A673 (cell line): Measurements from ENCODE around the gene PHF10. TPM values are rescaled to one million over a fixed set of nuclear protein-coding genes. Genes with fewer than 3 reads are reported as not detected.

Experiments used
- BruUV-seq: library from RNA; stranded (reverse); fragments of 400-500 nt; replicated peaks from 2 replicates; lab custom pipeline; 2021; lab: Mats Ljungman, UMichigan
- CTCF ChIA-PET: fragments of 300-600 bp; sonication (Branson Sonifier 250); formaldehyde crosslinking; loops from one replicate; lab custom pipeline; 2022; ENCODE audit warnings: antibody characterized with exemption; lab: Charles Lee
- POLR2A ChIA-PET: fragments of 300-600 bp; sonication (Branson Sonifier 250); formaldehyde crosslinking; loops from one replicate; lab custom pipeline; 2022; ENCODE audit warnings: antibody characterized with exemption; ENCODE audit not compliant: low non-redundant PET; lab: Charles Lee
- DNase-seq: peaks from one replicate; pipeline ENCODE4 v3.0.0-alpha.2; 2015; ENCODE audit warnings: low spot score
- H3K27ac ChIP-seq: fragments of 200-600 bp; sonication (generic); 2 replicates; pipeline ENCODE4 v1.5.1; 2016; ENCODE audit warnings: mixed run types, low read depth, mild to moderate bottlenecking, mixed read lengths, antibody characterized with exemption, low read length; ENCODE audit not compliant: poor library complexity, severe bottlenecking
- H3K27me3 ChIP-seq: fragments of 200-600 bp; sonication (generic); replicated peaks from 2 replicates; pipeline ENCODE4 v1.6.1; 2017; ENCODE audit warnings: mixed run types, low read depth, mild to moderate bottlenecking, mixed read lengths, antibody characterized with exemption, low read length; ENCODE audit not compliant: insufficient read depth, poor library complexity
- H3K36me3 ChIP-seq: fragments of 200-600 bp; sonication (generic); 2 replicates; pipeline ENCODE4 v1.6.1; 2016; ENCODE audit warnings: mixed run types, mild to moderate bottlenecking, mixed read lengths, antibody characterized with exemption, low read length; ENCODE audit not compliant: insufficient read depth, poor library complexity, severe bottlenecking
- H3K4me1 ChIP-seq: fragments of 200-600 bp; sonication (generic); 2 replicates; pipeline ENCODE4 v1.6.1; 2017; ENCODE audit warnings: mixed run types, mild to moderate bottlenecking, mixed read lengths, antibody characterized with exemption, low read length; ENCODE audit not compliant: insufficient read depth, poor library complexity, severe bottlenecking
- H3K4me3 ChIP-seq: fragments of 200-600 bp; sonication (generic); 2 replicates; pipeline ENCODE4 v1.5.1; 2016; ENCODE audit warnings: low read depth, mixed run types, mild to moderate bottlenecking, mixed read lengths, low read length; ENCODE audit not compliant: poor library complexity, severe bottlenecking
- H3K9me3 ChIP-seq: fragments of 200-600 bp; sonication (generic); 2 replicates; pipeline ENCODE4 v1.6.1; 2016; ENCODE audit warnings: mixed run types, low read depth, mild to moderate bottlenecking, mixed read lengths, antibody characterized with exemption, low read length; ENCODE audit not compliant: poor library complexity, severe bottlenecking
- EZH2 ChIP-seq: fragments of 200-600 bp; sonication (generic); IDR thresholded peaks from 2 replicates; pipeline ENCODE4 v1.6.1; 2017; ENCODE audit warnings: borderline replicate concordance, low read depth, mild to moderate bottlenecking, mixed read lengths, antibody characterized with exemption, low read length; ENCODE audit not compliant: poor library complexity, severe bottlenecking
- intact Hi-C: fragments of 100-400 bp; cut with micrococcal nuclease; formaldehyde crosslinking; loops from one replicate; pipeline ENCODE4 v1.10.0; 2022; ENCODE audit not compliant: unreplicated experiment
- total RNA-seq: library from RNA; stranded (reverse); gene quantifications from 2 replicates; pipeline ENCODE4 v1.2.3, GENCODE V29; 2021
- TF ChIP-seq, protein P1 (sequence below): fragments of 300-800, 200-600 bp; sonication (generic); conservative IDR thresholded peaks from 2 replicates; pipeline ENCODE4 v1.5.1; 2017; ENCODE audit warnings: low read depth, mild to moderate bottlenecking, antibody characterized with exemption, low read length, moderate library complexity, mixed read lengths

PHF10 gene
- total RNA-seq, 1 experiment from 2014 or later, result 61.4 TPM

DNA sequence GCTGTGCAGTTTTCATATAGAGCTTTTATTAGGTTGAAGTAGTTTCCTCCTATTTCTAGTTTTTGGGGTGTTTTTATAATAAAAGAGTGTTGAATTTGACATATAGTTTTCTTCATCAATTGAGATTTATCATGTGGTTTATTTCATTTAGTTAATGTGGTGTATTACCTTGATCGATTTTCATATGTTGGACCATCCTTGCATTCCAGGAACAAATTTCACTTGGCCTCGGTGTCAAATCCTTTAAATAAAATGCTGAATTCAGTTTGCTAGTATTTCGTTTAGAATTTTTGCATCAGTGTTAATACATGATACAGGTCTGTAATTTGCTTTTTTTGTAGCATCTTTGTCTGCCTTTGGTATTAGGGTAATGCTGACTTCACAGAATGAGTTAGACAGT lies 21.1 kb upstream of the PHF10 start:
- no peak for DNase-seq
- ChIA-PET CTCF (no interaction called here), POLR2A (no interaction called here)
- Histone ChIP-seq H3K27ac (no peak overlapping the region), H3K4me3 (no peak overlapping the region), H3K4me1 (peaks cover 6% of the 10 kb centered on the region), H3K36me3 (no peaks in the 10 kb centered on the region), H3K9me3 (no peaks in the 10 kb centered on the region), H3K27me3 (no peaks in the 10 kb centered on the region)
- intact Hi-C loops, result no loop called here
- BruUV-seq, result no TSS peak
- no peak for TF ChIP-seq EZH2
- TF ChIP-seq, protein P1, sequence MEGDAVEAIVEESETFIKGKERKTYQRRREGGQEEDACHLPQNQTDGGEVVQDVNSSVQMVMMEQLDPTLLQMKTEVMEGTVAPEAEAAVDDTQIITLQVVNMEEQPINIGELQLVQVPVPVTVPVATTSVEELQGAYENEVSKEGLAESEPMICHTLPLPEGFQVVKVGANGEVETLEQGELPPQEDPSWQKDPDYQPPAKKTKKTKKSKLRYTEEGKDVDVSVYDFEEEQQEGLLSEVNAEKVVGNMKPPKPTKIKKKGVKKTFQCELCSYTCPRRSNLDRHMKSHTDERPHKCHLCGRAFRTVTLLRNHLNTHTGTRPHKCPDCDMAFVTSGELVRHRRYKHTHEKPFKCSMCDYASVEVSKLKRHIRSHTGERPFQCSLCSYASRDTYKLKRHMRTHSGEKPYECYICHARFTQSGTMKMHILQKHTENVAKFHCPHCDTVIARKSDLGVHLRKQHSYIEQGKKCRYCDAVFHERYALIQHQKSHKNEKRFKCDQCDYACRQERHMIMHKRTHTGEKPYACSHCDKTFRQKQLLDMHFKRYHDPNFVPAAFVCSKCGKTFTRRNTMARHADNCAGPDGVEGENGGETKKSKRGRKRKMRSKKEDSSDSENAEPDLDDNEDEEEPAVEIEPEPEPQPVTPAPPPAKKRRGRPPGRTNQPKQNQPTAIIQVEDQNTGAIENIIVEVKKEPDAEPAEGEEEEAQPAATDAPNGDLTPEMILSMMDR, result no peak

DNA sequence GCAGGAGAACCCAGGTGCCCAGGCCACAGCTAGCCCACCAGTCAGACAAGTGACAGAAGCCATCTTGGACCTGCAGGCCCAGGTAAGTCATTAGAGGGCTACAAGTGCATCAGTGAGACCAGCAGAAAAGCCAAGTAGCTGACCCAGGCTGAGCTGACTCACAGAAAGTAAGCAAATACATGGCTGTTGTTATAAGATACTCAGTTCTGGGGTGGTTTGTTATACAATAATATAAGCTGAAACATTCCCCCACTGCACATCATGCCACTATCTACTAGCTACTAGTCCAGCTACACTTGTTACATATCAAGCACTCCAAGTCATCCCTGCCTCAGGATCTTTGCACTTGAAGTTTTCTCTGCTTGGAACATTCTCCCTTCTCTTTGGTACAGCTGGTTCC lies 17.0 kb upstream of the PHF10 start:
- H3K4me3 ChIP-seq, result no peak overlapping the region
- TF ChIP-seq, protein P1, result no peak
- no peak for TF ChIP-seq EZH2
- no peaks in the 10 kb centered on the region for H3K9me3 ChIP-seq
- H3K27ac ChIP-seq, result no peak overlapping the region
- no peaks in the 10 kb centered on the region for H3K36me3 ChIP-seq
- H3K27me3 ChIP-seq, result no peaks in the 10 kb centered on the region
- no peak for DNase-seq
- ChIA-PET POLR2A (no interaction called here), CTCF (no interaction called here)
- intact Hi-C loops, result no loop called here
- BruUV-seq, result no TSS peak
- peaks cover 8% of the 10 kb centered on the region for H3K4me1 ChIP-seq

DNA sequence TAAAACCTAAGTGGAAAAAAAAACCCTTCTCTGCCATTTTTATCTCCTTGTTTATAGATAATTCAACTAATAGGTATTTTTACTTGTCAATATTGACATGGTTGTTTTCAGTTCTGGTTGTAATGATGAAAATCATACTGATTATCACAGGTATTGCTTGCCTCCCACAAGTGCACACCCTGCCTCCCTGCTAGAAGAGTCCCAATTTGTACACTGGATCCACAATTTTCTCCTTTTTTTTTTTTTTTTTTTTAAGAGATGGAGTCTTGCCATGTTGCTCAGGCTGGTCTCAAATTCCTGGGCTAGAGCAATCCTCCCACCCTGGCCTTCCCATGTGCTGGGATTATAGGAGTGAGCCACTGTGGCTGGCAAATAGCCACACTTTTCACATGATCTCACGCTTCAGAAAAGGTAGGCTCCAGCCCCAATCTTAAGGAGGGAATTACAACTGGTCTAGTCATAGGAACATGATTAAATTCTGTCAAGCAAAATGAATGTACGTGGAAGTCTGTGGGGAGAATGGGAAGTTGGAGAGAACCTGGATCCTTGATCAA lies 14.8 kb upstream of the PHF10 start:
- ChIA-PET POLR2A (no interaction called here), CTCF (no interaction called here)
- Histone ChIP-seq H3K9me3 (no peaks in the 10 kb centered on the region), H3K36me3 (no peaks in the 10 kb centered on the region), H3K4me3 (no peak overlapping the region), H3K27ac (no peak overlapping the region), H3K27me3 (no peaks in the 10 kb centered on the region), H3K4me1 (peaks cover 8% of the 10 kb centered on the region)
- DNase-seq, result no peak
- TF ChIP-seq EZH2, result no peak
- TF ChIP-seq, protein P1, result no peak
- intact Hi-C loops, result no loop called here
- BruUV-seq, result no TSS peak
